Tibial nerve (tissue), 4 donors: ENCODE results near the gene MTUS2. TPM values are rescaled to one million over a fixed set of nuclear protein-coding genes. Genes with fewer than 3 reads are reported as not detected.

ENCODE experiments used
- DNase-seq, 2 donors: peaks; one replicate each; pipeline ENCODE4 v3.0.0-alpha.2; 2019; ENCODE audit warnings: low spot score in 2 of 2
- H3K27ac ChIP-seq, 4 donors: fragments of 200-600 bp; sonication (generic) in 3 of 4; one replicate each; pipeline ENCODE4 v1.5.1; 2017 to 2019; ENCODE audit warnings: mild to moderate bottlenecking in 1 of 4
- H3K27me3 ChIP-seq, 2 donors: fragments of 200-600 bp; sonication (generic) in 1 of 2; one replicate each; pipeline versions ENCODE4 v1.5.1 to v1.6.0; 2017 to 2019
- H3K36me3 ChIP-seq, 3 donors: fragments of 200-600 bp; sonication (generic); one replicate each; pipeline ENCODE4 v1.5.1; 2018 to 2019
- H3K4me1 ChIP-seq, 4 donors: fragments of 200-600 bp; sonication (generic) in 3 of 4; one replicate each; pipeline ENCODE4 v1.5.1; 2017 to 2019
- H3K4me3 ChIP-seq, 4 donors: fragments of 200-600 bp; sonication (generic) in 3 of 4; one replicate each; pipeline ENCODE4 v1.5.1; 2017 to 2019; ENCODE audit warnings: mild to moderate bottlenecking in 1 of 4, moderate library complexity in 1 of 4
- H3K9me3 ChIP-seq, 4 donors: fragments of 200-600 bp; sonication (generic) in 3 of 4; one replicate each; pipeline ENCODE4 v1.5.1; 2017 to 2019
- EP300 ChIP-seq, 2 donors: sonication (generic); formaldehyde crosslinking; IDR thresholded peaks; one replicate each; pipeline ENCODE4 v1.6.1; 2017; ENCODE audit warnings: antibody characterized with exemption in 2 of 2, mild to moderate bottlenecking in 1 of 2
- POLR2A ChIP-seq, 2 donors: fragments of 450-650 bp; IDR thresholded peaks; one replicate each; pipeline ENCODE4 v1.6.1; 2017; ENCODE audit warnings: antibody characterized with exemption in 2 of 2, mild to moderate bottlenecking in 2 of 2, moderate library complexity in 2 of 2
- WGBS, 2 donors: methylation state at CpG; one replicate each; pipeline ENCODE4 v1.1.5; 2018; 5-methylcytosine and 5-hydroxymethylcytosine counted together
- total RNA-seq, 4 donors: library from RNA; depleted of rRNA; stranded (reverse); fragments of >200 nt; gene quantifications; one replicate each; pipeline ENCODE4 v1.1.0, GENCODE V29; 2016
- TF ChIP-seq, protein P1 (sequence below), 5 experiments: fragments of 200-600 bp in 3 of 5; fragments of 450-650 bp in 2 of 5; sonication (generic) in 3 of 5; IDR thresholded peaks; one replicate each; pipeline ENCODE4 v1.5.1; 2016 to 2019; ENCODE audit warnings: antibody characterized with exemption in 5 of 5, mild to moderate bottlenecking in 3 of 5, moderate library complexity in 2 of 5

MTUS2 gene
- total RNA-seq, 4 donors from 2014 or later = 0.20 TPM; not detected in 3

DNA sequence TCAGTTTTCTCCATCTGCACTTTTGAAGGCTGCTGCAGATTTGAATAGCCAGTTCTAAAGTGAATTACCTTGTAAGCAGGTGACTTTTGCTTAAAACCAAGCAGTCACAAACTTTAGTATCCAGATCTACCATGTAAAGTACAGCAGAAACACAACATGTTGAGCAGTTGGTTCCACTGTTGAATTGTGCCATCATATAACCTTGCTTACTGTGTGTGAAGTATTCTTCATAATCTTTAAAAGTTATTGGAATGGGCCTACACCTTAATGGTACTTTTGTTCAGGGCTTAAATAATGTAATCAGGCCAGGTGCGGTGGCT, 23.2 kb upstream of the MTUS2 start:
- TF ChIP-seq, protein P1, sequence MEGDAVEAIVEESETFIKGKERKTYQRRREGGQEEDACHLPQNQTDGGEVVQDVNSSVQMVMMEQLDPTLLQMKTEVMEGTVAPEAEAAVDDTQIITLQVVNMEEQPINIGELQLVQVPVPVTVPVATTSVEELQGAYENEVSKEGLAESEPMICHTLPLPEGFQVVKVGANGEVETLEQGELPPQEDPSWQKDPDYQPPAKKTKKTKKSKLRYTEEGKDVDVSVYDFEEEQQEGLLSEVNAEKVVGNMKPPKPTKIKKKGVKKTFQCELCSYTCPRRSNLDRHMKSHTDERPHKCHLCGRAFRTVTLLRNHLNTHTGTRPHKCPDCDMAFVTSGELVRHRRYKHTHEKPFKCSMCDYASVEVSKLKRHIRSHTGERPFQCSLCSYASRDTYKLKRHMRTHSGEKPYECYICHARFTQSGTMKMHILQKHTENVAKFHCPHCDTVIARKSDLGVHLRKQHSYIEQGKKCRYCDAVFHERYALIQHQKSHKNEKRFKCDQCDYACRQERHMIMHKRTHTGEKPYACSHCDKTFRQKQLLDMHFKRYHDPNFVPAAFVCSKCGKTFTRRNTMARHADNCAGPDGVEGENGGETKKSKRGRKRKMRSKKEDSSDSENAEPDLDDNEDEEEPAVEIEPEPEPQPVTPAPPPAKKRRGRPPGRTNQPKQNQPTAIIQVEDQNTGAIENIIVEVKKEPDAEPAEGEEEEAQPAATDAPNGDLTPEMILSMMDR (IDR thresholded peaks at IDR 0.05) = no peak
- no peak for TF ChIP-seq POLR2A (IDR thresholded peaks at IDR 0.05)
- no peak for TF ChIP-seq EP300 (IDR thresholded peaks at IDR 0.05)
- WGBS, 2 donors = 95 to 100% methylated on average over 1 of the region's 1 CpG
- Histone ChIP-seq H3K27me3 (no peaks in the 10 kb centered on the region), H3K4me3 (no peak overlapping the region), H3K27ac (no peak overlapping the region), H3K36me3 (no peaks in the 10 kb centered on the region), H3K4me1 (peaks cover 0 to 7% (median 0%) of the 10 kb centered on the region in 4 donors), H3K9me3 (no peaks in the 10 kb centered on the region)
- no peak for DNase-seq

DNA sequence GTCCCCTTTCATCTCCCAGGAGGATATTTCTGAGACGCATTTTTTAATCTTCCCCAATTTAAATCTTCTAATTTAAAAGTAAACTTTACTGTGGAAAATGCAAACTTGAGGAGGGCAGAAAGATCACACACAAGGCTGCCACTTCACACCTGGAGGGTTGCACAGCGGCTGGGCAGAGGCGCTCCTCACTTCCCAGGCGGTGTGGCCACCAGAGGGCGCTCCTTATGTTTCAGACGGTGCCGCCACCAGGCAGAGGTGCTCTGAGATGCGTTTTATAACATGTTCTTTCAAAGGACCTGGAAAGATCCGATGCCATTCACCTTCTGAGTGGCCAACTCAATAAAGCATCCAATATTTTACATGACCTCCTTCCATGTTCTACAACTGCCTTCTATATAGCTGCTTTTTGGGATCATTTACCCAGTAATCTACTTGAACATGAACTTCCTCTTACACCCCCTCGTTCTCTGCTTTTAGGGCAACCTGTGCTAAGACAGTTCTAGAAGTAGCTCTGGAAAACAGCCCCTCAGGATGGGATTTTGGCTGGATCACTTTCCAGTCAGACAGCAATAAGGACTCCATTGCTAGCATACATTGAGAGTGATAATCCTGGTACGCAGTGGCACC, 14.8 kb upstream of the MTUS2 start:
- TF ChIP-seq POLR2A (IDR thresholded peaks at IDR 0.05) = no peak
- TF ChIP-seq, protein P1 (IDR thresholded peaks at IDR 0.05) = no peak
- TF ChIP-seq EP300 (IDR thresholded peaks at IDR 0.05) = no peak
- no peak overlapping the region for H3K27ac ChIP-seq
- H3K36me3 ChIP-seq = no peaks in the 10 kb centered on the region
- no peaks in the 10 kb centered on the region for H3K27me3 ChIP-seq
- no peak for DNase-seq
- H3K9me3 ChIP-seq = peaks cover 0 to 32% (median 0%) of the 10 kb centered on the region in 4 donors
- no peaks in the 10 kb centered on the region for H3K4me1 ChIP-seq
- H3K4me3 ChIP-seq = no peak overlapping the region
- WGBS, 2 donors = 54% methylated on average over 11 of the region's 11 CpGs

DNA sequence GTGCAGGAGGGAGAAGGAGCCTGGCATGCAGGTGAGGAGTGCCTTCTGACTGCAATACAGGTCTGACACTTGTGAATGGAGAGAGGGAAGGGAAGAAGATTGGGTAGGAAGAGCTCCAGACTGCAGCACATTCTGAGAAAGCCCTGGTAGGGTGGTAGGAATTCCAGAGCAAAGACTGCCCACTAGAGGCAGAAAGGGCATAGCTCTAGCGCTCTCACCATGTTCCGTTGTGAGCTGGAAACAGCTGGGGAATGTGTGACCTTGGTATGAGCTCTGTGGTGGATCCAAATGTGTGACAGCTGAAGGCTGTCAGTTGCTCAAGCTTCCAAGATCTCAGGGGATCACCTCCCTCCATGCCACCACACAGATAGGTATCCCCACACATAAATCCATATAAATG, 2.9 kb upstream of the MTUS2 start:
- no peak overlapping the region for H3K4me3 ChIP-seq
- no peak for DNase-seq
- no peak overlapping the region for H3K27ac ChIP-seq
- peaks cover 0 to 12% (median 3%) of the 10 kb centered on the region in 4 donors for H3K4me1 ChIP-seq
- 92 to 94% methylated on average over 2 of the region's 2 CpGs for WGBS, 2 donors
- TF ChIP-seq, protein P1 (IDR thresholded peaks at IDR 0.05) = no peak
- TF ChIP-seq POLR2A (IDR thresholded peaks at IDR 0.05) (no peak), EP300 (IDR thresholded peaks at IDR 0.05) (no peak)
- H3K9me3 ChIP-seq = peaks cover 0 to 11% (median 0%) of the 10 kb centered on the region in 4 donors
- peaks cover 0 to 45% of the 10 kb centered on the region in 2 donors for H3K27me3 ChIP-seq
- H3K36me3 ChIP-seq = no peaks in the 10 kb centered on the region

DNA sequence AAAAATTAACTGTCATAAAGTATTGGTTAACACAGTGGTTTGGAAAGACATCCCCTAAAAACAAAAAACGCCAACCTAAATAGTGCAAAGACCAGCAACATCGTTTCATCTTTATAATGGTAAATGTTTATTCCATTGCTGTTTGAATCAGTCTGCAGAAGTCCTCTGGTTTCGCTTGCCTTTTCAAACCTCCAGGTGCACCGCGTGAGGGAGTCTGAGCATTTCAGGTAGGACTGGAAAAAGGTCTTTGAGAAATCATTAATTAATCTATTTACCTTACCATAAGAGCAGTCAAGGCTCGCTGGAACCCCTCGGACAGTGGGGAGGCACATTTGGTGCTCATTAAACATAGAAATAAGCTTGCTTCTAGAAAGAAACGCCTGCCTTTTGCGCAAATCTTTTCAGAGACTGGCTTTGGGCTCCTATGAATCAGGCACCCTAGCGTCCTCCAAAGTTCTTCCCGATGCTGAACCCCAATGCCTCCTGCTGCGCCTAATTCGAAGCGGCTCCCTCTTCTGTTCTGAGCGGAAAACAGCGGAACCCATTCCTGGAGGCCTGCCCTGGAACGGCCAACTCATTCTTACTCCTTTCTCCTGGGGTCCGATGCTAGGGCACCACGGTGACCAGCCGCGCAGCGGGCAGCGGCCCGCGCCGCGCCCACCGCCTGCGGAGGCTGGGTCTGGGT, 951 bp upstream of the MTUS2 start:
- TF ChIP-seq POLR2A (IDR thresholded peaks at IDR 0.05) = no peak
- no peak for TF ChIP-seq EP300 (IDR thresholded peaks at IDR 0.05)
- TF ChIP-seq, protein P1 (IDR thresholded peaks at IDR 0.05) = no peak
- Histone ChIP-seq H3K27me3 (peaks cover 0 to 50% of the 10 kb centered on the region in 2 donors), H3K36me3 (no peaks in the 10 kb centered on the region), H3K4me3 (peak overlapping the region in 1 of 4 donors; percentile 38), H3K9me3 (peaks cover 0 to 11% (median 0%) of the 10 kb centered on the region in 4 donors), H3K27ac (no peak overlapping the region), H3K4me1 (peaks cover 0 to 12% (median 3%) of the 10 kb centered on the region in 4 donors)
- DNase-seq = no peak
- WGBS, 2 donors = 7 to 12% methylated on average over 15 to 29 of the region's 29 CpGs

DNA sequence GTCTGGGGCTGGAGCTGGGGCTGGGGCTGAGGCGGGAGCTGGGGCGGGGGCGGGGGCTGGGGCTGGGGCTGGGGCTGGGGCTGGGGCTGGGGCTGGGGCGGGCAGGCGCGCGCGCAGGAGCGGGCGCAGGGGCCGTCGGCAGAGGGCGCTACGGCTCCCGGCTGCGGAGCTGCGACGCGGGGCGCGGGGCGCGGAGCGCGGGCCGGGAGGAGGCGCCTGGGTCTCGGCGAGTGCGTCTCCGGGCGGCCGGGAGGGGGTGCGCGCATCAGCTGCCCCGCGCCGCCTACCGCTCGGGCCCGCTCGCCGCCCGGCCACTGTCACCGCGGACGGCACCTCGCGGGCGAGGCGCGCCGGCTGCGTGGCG, 422 bp upstream of the MTUS2 start:
- peaks cover 0 to 50% of the 10 kb centered on the region in 2 donors for H3K27me3 ChIP-seq
- 1% methylated on average over 33 of the region's 55 CpGs; no CpG with 5 or more reads in 1 of the 2 donors for WGBS, 2 donors
- no peak for DNase-seq
- H3K36me3 ChIP-seq = no peaks in the 10 kb centered on the region
- TF ChIP-seq EP300 (IDR thresholded peaks at IDR 0.05) (no peak), POLR2A (IDR thresholded peaks at IDR 0.05) (no peak)
- TF ChIP-seq, protein P1 (IDR thresholded peaks at IDR 0.05) = peak in 2 of 5 experiments; percentile 11 to 43
- peaks cover 0 to 12% (median 3%) of the 10 kb centered on the region in 4 donors for H3K4me1 ChIP-seq
- H3K4me3 ChIP-seq = peak overlapping the region in 1 of 4 donors; percentile 38
- H3K27ac ChIP-seq = no peak overlapping the region
- H3K9me3 ChIP-seq = peaks cover 0 to 11% (median 0%) of the 10 kb centered on the region in 4 donors
